WTC11 (cell line): Measurements from ENCODE around the gene CPO. TPM values are rescaled to one million over a fixed set of nuclear protein-coding genes. Genes with fewer than 3 reads are reported as not detected.

Experiments
- ATAC-seq: fragments of 200-7000 bp; cut with Tn5 transposase; 2 replicates; pipeline ENCODE4 v1.10.0; 2021; ENCODE audit warnings: mild to moderate bottlenecking, moderate library complexity
- CTCF ChIA-PET: fragments of 300-600 bp; sonication (Branson Sonifier 250); formaldehyde crosslinking; loops from one replicate; lab custom pipeline; 2021; ENCODE audit warnings: antibody characterized with exemption; lab: Charles Lee
- POLR2A ChIA-PET: fragments of 350-600 bp; sonication (Branson Sonifier 250); formaldehyde crosslinking; loops from one replicate; lab custom pipeline; 2021; ENCODE audit warnings: antibody characterized with exemption; lab: Charles Lee
- DNase-seq: peaks from one replicate; pipeline ENCODE4 v3.0.0; 2021; ENCODE audit warnings: low spot score
- H3K27ac Mint-ChIP-seq: 2 replicates; pipeline ENCODE4 v1.8.0; 2021; ENCODE audit warnings: mixed read lengths
- H3K27me3 Mint-ChIP-seq: 2 replicates; pipeline ENCODE4 v1.8.0; 2021; ENCODE audit warnings: low read depth, mild to moderate bottlenecking, moderate library complexity, mixed read lengths
- H3K36me3 Mint-ChIP-seq: 2 replicates; pipeline ENCODE4 v1.8.0; 2021; ENCODE audit warnings: mixed read lengths
- H3K4me1 Mint-ChIP-seq: 2 replicates; pipeline ENCODE4 v1.8.0; 2022; ENCODE audit warnings: mixed read lengths
- H3K4me3 Mint-ChIP-seq: 2 replicates; pipeline ENCODE4 v1.8.0; 2021; ENCODE audit warnings: mild to moderate bottlenecking, moderate library complexity, mixed read lengths
- H3K9me3 Mint-ChIP-seq: 2 replicates; pipeline ENCODE4 v1.8.0; 2021; ENCODE audit warnings: mixed read lengths
- ATF3 ChIP-seq: sonication (generic); formaldehyde crosslinking; conservative IDR thresholded peaks from 2 replicates; pipeline ENCODE4 v1.8.1; 2022; ENCODE audit warnings: mild to moderate bottlenecking, missing genetic modification reagents
- CBFB ChIP-seq: sonication (generic); formaldehyde crosslinking; IDR thresholded peaks from 2 replicates; pipeline ENCODE4 v1.8.1; 2022; ENCODE audit warnings: mild to moderate bottlenecking, low read depth, missing genetic modification reagents
- E2F1 ChIP-seq: sonication (generic); formaldehyde crosslinking; IDR thresholded peaks from 2 replicates; pipeline ENCODE4 v1.8.0; 2022; ENCODE audit warnings: mild to moderate bottlenecking, missing genetic modification reagents
- EMX1 ChIP-seq: fragments of 250-450 bp; sonication (Bioruptor Pico); IDR thresholded peaks from 2 replicates; pipeline ENCODE4 v1.8.0; 2021; ENCODE audit warnings: mild to moderate bottlenecking
- ESRRA ChIP-seq: sonication (generic); formaldehyde crosslinking; IDR thresholded peaks from 2 replicates; pipeline ENCODE4 v1.8.1; 2022; ENCODE audit warnings: mild to moderate bottlenecking, missing genetic modification reagents, borderline replicate concordance
- GRHL2 ChIP-seq: fragments of 250-450 bp; sonication (Bioruptor Pico); IDR thresholded peaks from 2 replicates; pipeline ENCODE4 v1.8.0; 2022; ENCODE audit warnings: mild to moderate bottlenecking, moderate library complexity; ENCODE audit not compliant: insufficient replicate concordance, severe bottlenecking
- HMGA2 ChIP-seq: fragments of 250-450 bp; sonication (Bioruptor Pico); IDR thresholded peaks from 2 replicates; pipeline ENCODE4 v1.4.0; 2021; ENCODE audit warnings: mild to moderate bottlenecking, moderate library complexity
- JUN ChIP-seq: sonication (generic); formaldehyde crosslinking; IDR thresholded peaks from 2 replicates; pipeline ENCODE4 v1.8.0; 2023; ENCODE audit warnings: mild to moderate bottlenecking, missing genetic modification reagents
- MLX ChIP-seq: sonication (generic); formaldehyde crosslinking; IDR thresholded peaks from 2 replicates; pipeline ENCODE4 v1.8.1; 2023; ENCODE audit warnings: mild to moderate bottlenecking, missing genetic modification reagents, moderate library complexity
- MYBL2 ChIP-seq: sonication (generic); formaldehyde crosslinking; IDR thresholded peaks from 2 replicates; pipeline ENCODE4 v1.8.1; 2023; ENCODE audit warnings: mild to moderate bottlenecking, moderate library complexity, missing genetic modification reagents
- NFATC4 ChIP-seq: fragments of 250-450 bp; sonication (Bioruptor Pico); IDR thresholded peaks from 2 replicates; pipeline ENCODE4 v1.9.0; 2021; ENCODE audit warnings: mild to moderate bottlenecking
- PREB ChIP-seq: sonication (generic); formaldehyde crosslinking; IDR thresholded peaks from 2 replicates; pipeline ENCODE4 v1.8.1; 2022; ENCODE audit warnings: mild to moderate bottlenecking, missing genetic modification reagents, moderate library complexity, borderline replicate concordance
- SMAD3 ChIP-seq: sonication (generic); formaldehyde crosslinking; IDR thresholded peaks from 2 replicates; pipeline ENCODE4 v1.8.0; 2022; ENCODE audit warnings: missing genetic modification reagents, mild to moderate bottlenecking, borderline replicate concordance
- USF2 ChIP-seq: sonication (generic); formaldehyde crosslinking; IDR thresholded peaks from 2 replicates; pipeline ENCODE4 v1.8.1; 2023; ENCODE audit warnings: mild to moderate bottlenecking, missing genetic modification reagents, moderate library complexity
- ZNF121 ChIP-seq: sonication (generic); formaldehyde crosslinking; IDR thresholded peaks from 2 replicates; pipeline ENCODE4 v1.8.0; 2023; ENCODE audit warnings: missing genetic modification reagents
- ZNF232 ChIP-seq: sonication (generic); formaldehyde crosslinking; IDR thresholded peaks from 2 replicates; pipeline ENCODE4 v1.8.0; 2022; ENCODE audit warnings: mild to moderate bottlenecking, missing genetic modification reagents
- ZNF396 ChIP-seq: fragments of 250-450 bp; sonication (Bioruptor Pico); IDR thresholded peaks from 2 replicates; pipeline ENCODE4 v1.8.0; 2021; ENCODE audit warnings: mild to moderate bottlenecking, moderate library complexity, borderline replicate concordance
- ZNF423 ChIP-seq: fragments of 250-450 bp; sonication (Bioruptor Pico); IDR thresholded peaks from 2 replicates; pipeline ENCODE4 v2.1.2; 2022; ENCODE audit warnings: mild to moderate bottlenecking, moderate library complexity
- ZNF425 ChIP-seq: fragments of 250-450 bp; sonication (Bioruptor Pico); conservative IDR thresholded peaks from 2 replicates; pipeline ENCODE4 v1.9.0; 2021; ENCODE audit warnings: mild to moderate bottlenecking
- total RNA-seq: library from RNA; stranded (reverse); gene quantifications from 3 replicates; pipeline ENCODE4 v1.2.3, GENCODE V29; 2021

CPO gene
- total RNA-seq, 1 experiment from 2014 or later, result 1.2 TPM

- H3K27me3 Mint-ChIP-seq, result no peaks in the 10 kb centered on the region; the same call in 1 of the 2 replicates
- ATAC-seq, result no peak
- POLR2A ChIA-PET, result no interaction called here
- CTCF ChIA-PET, result no interaction called here
- peaks cover 16% of the 10 kb centered on the region for H3K4me1 Mint-ChIP-seq
- TF ChIP-seq NFATC4 (CRISPR knock-in tag) (no peak), ZNF121 (CRISPR knock-in tag) (no peak), ESRRA (CRISPR knock-in tag) (no peak), SMAD3 (CRISPR knock-in tag) (no peak), ZNF232 (no peak), E2F1 (CRISPR knock-in tag) (no peak), PREB (CRISPR knock-in tag) (no peak), MLX (CRISPR knock-in tag) (no peak), JUN (CRISPR knock-in tag) (no peak), EMX1 (CRISPR knock-in tag) (no peak), MYBL2 (CRISPR knock-in tag) (no peak)
- TF ChIP-seq, all 79 proteins: peak for 0
- no peak overlapping the region for H3K27ac Mint-ChIP-seq
- no peak for DNase-seq
- H3K4me3 Mint-ChIP-seq, result no peak overlapping the region
- no peaks in the 10 kb centered on the region for H3K36me3 Mint-ChIP-seq
- H3K9me3 Mint-ChIP-seq, result peaks cover 7% of the 10 kb centered on the region; the same call in 1 of the 2 replicates
These were observed 29.1 kb downstream of the CPO start for GRCh38 chr2:206968134-206969086.

- peaks cover 11% of the 10 kb centered on the region for H3K9me3 Mint-ChIP-seq
- no peak overlapping the region for H3K27ac Mint-ChIP-seq
- TF ChIP-seq HMGA2 (CRISPR knock-in tag), result no peak
- no peak for TF ChIP-seq ZNF425
- no peak for TF ChIP-seq ZNF396 (CRISPR knock-in tag)
- no peak for TF ChIP-seq CBFB (CRISPR knock-in tag)
- TF ChIP-seq GRHL2 (CRISPR knock-in tag), result no peak
- no peak for TF ChIP-seq ZNF232
- no peak for TF ChIP-seq E2F1 (CRISPR knock-in tag)
- TF ChIP-seq ZNF423 (CRISPR knock-in tag), result no peak
- TF ChIP-seq ATF3, result no peak
- no peak for TF ChIP-seq USF2 (CRISPR knock-in tag)
- DNase-seq (no peak), ATAC-seq (no peak)
- ChIA-PET POLR2A (no interaction called here), CTCF (interaction anchor here (1.3 kb wide), 1 partner anchor 168 kb away, joined by 6 read pairs; no protein-coding TSS in a partner anchor)
- peaks cover 2% of the 10 kb centered on the region; the same call in 1 of the 2 replicates for H3K36me3 Mint-ChIP-seq
- no peaks in the 10 kb centered on the region; the same call in 1 of the 2 replicates for H3K27me3 Mint-ChIP-seq
- peaks cover 16% of the 10 kb centered on the region for H3K4me1 Mint-ChIP-seq
- no peak overlapping the region for H3K4me3 Mint-ChIP-seq
These were observed 29.9 kb downstream of the CPO start for GRCh38 chr2:206969192-206969591.
